Measurements from ENCODE around the gene DMD. TPM values are rescaled to one million over a fixed set of nuclear protein-coding genes. Genes with fewer than 3 reads are reported as not detected.

DMD gene
- total and polyA plus RNA-seq, 2 of the 8 experiments (the other 6 are each of a cell fraction or from before 2014, with no cell fraction given), result 4.8 to 7.4 TPM

DNA sequence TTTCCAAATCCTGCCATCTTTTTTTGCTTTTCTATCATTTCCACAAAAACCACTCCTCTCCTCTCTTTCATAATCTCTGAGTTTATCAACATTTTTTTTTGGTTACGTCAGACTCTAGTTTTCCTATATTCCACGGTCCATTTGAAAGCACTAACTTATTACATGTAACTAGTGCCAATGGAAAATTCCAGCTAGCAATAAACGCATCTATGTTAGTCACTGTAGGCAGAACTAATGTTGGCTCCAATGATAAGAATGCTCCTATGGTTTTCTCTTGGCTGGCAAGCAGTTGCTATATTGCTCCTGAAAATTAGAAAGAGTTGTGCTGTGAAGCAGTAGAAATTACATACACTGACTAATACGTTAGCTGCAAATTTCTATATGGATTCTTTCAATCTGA, 1504.9 kb downstream of the DMD start (continued):
- TF ChIP-seq, protein P1, sequence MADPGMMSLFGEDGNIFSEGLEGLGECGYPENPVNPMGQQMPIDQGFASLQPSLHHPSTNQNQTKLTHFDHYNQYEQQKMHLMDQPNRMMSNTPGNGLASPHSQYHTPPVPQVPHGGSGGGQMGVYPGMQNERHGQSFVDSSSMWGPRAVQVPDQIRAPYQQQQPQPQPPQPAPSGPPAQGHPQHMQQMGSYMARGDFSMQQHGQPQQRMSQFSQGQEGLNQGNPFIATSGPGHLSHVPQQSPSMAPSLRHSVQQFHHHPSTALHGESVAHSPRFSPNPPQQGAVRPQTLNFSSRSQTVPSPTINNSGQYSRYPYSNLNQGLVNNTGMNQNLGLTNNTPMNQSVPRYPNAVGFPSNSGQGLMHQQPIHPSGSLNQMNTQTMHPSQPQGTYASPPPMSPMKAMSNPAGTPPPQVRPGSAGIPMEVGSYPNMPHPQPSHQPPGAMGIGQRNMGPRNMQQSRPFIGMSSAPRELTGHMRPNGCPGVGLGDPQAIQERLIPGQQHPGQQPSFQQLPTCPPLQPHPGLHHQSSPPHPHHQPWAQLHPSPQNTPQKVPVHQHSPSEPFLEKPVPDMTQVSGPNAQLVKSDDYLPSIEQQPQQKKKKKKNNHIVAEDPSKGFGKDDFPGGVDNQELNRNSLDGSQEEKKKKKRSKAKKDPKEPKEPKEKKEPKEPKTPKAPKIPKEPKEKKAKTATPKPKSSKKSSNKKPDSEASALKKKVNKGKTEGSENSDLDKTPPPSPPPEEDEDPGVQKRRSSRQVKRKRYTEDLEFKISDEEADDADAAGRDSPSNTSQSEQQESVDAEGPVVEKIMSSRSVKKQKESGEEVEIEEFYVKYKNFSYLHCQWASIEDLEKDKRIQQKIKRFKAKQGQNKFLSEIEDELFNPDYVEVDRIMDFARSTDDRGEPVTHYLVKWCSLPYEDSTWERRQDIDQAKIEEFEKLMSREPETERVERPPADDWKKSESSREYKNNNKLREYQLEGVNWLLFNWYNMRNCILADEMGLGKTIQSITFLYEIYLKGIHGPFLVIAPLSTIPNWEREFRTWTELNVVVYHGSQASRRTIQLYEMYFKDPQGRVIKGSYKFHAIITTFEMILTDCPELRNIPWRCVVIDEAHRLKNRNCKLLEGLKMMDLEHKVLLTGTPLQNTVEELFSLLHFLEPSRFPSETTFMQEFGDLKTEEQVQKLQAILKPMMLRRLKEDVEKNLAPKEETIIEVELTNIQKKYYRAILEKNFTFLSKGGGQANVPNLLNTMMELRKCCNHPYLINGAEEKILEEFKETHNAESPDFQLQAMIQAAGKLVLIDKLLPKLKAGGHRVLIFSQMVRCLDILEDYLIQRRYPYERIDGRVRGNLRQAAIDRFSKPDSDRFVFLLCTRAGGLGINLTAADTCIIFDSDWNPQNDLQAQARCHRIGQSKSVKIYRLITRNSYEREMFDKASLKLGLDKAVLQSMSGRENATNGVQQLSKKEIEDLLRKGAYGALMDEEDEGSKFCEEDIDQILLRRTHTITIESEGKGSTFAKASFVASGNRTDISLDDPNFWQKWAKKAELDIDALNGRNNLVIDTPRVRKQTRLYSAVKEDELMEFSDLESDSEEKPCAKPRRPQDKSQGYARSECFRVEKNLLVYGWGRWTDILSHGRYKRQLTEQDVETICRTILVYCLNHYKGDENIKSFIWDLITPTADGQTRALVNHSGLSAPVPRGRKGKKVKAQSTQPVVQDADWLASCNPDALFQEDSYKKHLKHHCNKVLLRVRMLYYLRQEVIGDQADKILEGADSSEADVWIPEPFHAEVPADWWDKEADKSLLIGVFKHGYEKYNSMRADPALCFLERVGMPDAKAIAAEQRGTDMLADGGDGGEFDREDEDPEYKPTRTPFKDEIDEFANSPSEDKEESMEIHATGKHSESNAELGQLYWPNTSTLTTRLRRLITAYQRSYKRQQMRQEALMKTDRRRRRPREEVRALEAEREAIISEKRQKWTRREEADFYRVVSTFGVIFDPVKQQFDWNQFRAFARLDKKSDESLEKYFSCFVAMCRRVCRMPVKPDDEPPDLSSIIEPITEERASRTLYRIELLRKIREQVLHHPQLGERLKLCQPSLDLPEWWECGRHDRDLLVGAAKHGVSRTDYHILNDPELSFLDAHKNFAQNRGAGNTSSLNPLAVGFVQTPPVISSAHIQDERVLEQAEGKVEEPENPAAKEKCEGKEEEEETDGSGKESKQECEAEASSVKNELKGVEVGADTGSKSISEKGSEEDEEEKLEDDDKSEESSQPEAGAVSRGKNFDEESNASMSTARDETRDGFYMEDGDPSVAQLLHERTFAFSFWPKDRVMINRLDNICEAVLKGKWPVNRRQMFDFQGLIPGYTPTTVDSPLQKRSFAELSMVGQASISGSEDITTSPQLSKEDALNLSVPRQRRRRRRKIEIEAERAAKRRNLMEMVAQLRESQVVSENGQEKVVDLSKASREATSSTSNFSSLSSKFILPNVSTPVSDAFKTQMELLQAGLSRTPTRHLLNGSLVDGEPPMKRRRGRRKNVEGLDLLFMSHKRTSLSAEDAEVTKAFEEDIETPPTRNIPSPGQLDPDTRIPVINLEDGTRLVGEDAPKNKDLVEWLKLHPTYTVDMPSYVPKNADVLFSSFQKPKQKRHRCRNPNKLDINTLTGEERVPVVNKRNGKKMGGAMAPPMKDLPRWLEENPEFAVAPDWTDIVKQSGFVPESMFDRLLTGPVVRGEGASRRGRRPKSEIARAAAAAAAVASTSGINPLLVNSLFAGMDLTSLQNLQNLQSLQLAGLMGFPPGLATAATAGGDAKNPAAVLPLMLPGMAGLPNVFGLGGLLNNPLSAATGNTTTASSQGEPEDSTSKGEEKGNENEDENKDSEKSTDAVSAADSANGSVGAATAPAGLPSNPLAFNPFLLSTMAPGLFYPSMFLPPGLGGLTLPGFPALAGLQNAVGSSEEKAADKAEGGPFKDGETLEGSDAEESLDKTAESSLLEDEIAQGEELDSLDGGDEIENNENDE (IDR thresholded peaks at IDR 0.05; ENCODE audit: insufficient replicate concordance, low read length), result no peak
- TF ChIP-seq TAF7 (optimal IDR thresholded peaks at IDR 0.05; ENCODE audit: borderline replicate concordance, low read depth, low read length) (no peak), EP300 (IDR thresholded peaks at IDR 0.05; ENCODE audit: borderline replicate concordance in 1 of 2, low read depth in 2 of 2, low read length in 2 of 2) (no peak), RAD21 (IDR thresholded peaks at IDR 0.05 in 1 of 2, conservative IDR thresholded peaks at IDR 0.05 in 1 of 2; ENCODE audit: low read depth in 2 of 2, low read length in 2 of 2) (no peak), NANOG (IDR thresholded peaks at IDR 0.05; ENCODE audit: insufficient read depth, low read depth, low read length, poor library complexity, severe bottlenecking) (no peak), TBP (IDR thresholded peaks at IDR 0.05; ENCODE audit: low read depth, low read length) (no peak), SIRT6 (IDR thresholded peaks at IDR 0.05; ENCODE audit: low read length) (no peak), SP2 (IDR thresholded peaks at IDR 0.05; ENCODE audit: low read length) (no peak), CHD1 (IDR thresholded peaks at IDR 0.05; ENCODE audit: low read depth, low read length) (no peak), SIX5 (IDR thresholded peaks at IDR 0.05; ENCODE audit: low read depth, low read length) (no peak), BRCA1 (IDR thresholded peaks at IDR 0.05; ENCODE audit: low read depth, low read length) (no peak)

All from H1 (cell line).